Upper lobe of left lung (tissue), 4 donors: Measurements from ENCODE around the gene GPR31.

Experiments used
- CTCF ChIP-seq, 6 experiments: fragments of 450-650 bp in 4 of 6; fragments of 200-600 bp in 2 of 6; sonication (generic) in 2 of 6; IDR thresholded peaks; one replicate each; pipeline ENCODE4 v1.5.1; 2016 to 2019; ENCODE audit warnings: antibody characterized with exemption in 6 of 6
- POLR2AphosphoS5 ChIP-seq, 2 donors: sonication (generic); formaldehyde crosslinking; IDR thresholded peaks; one replicate each; pipeline ENCODE4 v1.5.1; 2017; ENCODE audit warnings: antibody characterized with exemption in 2 of 2

- TF ChIP-seq CTCF (IDR thresholded peaks at IDR 0.05) (no peak), POLR2AphosphoS5 (IDR thresholded peaks at IDR 0.05) (no peak)
These were observed 366 bp downstream of the GPR31 start for GRCh38 chr6:167157414-167157813.
